Lower leg skin (tissue), 3 donors: ENCODE measurements around the gene MMEL1.

Experiments
- POLR2A ChIP-seq, 2 donors: fragments of 450-650 bp; IDR thresholded peaks; one replicate each; pipeline ENCODE4 v1.6.1; 2016 to 2017; ENCODE audit warnings: antibody characterized with exemption in 2 of 2, mild to moderate bottlenecking in 1 of 2, moderate library complexity in 1 of 2
- TF ChIP-seq, protein P1 (sequence below), 3 donors: fragments of 450-650 bp; IDR thresholded peaks; one replicate each; pipeline ENCODE4 v1.5.1; 2016; ENCODE audit warnings: antibody characterized with exemption in 3 of 3, mild to moderate bottlenecking in 3 of 3, moderate library complexity in 2 of 3

DNA sequence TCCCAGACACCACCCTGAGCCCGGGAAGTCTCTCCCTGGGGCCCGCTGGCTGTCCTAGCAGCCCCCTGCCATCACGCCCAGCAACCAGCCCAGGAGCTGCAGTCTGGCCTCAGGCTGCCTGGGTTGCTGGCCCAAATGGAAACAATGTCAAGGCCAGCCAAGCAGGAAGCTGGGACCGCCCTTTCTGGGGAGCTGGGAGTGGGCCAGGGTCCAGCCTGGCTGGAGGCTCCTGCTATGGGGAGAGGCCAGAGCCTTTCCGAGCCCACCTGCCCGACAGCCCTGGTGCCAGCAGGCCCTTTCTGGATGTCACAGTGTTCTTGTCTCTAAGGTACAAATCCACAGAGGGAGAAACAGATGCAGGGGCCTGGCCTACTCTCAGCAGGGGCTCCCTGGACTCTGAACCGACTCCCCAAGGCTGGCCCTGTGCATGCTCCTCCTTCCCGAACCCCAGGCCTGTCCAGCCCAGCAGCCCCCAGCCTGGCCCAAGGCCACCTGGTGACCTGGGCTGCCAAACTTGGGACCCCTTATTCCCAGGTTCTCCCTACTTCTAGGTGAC is 1.2 kb upstream of the MMEL1 start:
- TF ChIP-seq, protein P1, sequence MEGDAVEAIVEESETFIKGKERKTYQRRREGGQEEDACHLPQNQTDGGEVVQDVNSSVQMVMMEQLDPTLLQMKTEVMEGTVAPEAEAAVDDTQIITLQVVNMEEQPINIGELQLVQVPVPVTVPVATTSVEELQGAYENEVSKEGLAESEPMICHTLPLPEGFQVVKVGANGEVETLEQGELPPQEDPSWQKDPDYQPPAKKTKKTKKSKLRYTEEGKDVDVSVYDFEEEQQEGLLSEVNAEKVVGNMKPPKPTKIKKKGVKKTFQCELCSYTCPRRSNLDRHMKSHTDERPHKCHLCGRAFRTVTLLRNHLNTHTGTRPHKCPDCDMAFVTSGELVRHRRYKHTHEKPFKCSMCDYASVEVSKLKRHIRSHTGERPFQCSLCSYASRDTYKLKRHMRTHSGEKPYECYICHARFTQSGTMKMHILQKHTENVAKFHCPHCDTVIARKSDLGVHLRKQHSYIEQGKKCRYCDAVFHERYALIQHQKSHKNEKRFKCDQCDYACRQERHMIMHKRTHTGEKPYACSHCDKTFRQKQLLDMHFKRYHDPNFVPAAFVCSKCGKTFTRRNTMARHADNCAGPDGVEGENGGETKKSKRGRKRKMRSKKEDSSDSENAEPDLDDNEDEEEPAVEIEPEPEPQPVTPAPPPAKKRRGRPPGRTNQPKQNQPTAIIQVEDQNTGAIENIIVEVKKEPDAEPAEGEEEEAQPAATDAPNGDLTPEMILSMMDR (IDR thresholded peaks at IDR 0.05), result no peak
- TF ChIP-seq POLR2A (IDR thresholded peaks at IDR 0.05), result no peak
